Astrocyte of the spinal cord (primary cell): ENCODE results near the gene UBTF.

ENCODE experiments used
- DNase-seq: peaks from one replicate; pipeline ENCODE4 v3.0.0; 2011; ENCODE audit warnings: low read depth, low spot score
- H3K4me3 ChIP-seq: 2 replicates; pipeline ENCODE4 v1.5.1; 2011; ENCODE audit warnings: low read depth, mild to moderate bottlenecking, low read length, moderate library complexity
- in situ Hi-C: cut with HindIII; loops from 2 replicates; pipeline ENCODE4 v1.10.0; 2017; ENCODE audit warnings: low sequenced_read_pairs
- TF ChIP-seq, protein P1 (sequence below): IDR thresholded peaks from 2 replicates; pipeline ENCODE4 v1.5.1; 2012; ENCODE audit warnings: low read depth, mild to moderate bottlenecking, low read length, inconsistent platforms

Gene UBTF

DNA sequence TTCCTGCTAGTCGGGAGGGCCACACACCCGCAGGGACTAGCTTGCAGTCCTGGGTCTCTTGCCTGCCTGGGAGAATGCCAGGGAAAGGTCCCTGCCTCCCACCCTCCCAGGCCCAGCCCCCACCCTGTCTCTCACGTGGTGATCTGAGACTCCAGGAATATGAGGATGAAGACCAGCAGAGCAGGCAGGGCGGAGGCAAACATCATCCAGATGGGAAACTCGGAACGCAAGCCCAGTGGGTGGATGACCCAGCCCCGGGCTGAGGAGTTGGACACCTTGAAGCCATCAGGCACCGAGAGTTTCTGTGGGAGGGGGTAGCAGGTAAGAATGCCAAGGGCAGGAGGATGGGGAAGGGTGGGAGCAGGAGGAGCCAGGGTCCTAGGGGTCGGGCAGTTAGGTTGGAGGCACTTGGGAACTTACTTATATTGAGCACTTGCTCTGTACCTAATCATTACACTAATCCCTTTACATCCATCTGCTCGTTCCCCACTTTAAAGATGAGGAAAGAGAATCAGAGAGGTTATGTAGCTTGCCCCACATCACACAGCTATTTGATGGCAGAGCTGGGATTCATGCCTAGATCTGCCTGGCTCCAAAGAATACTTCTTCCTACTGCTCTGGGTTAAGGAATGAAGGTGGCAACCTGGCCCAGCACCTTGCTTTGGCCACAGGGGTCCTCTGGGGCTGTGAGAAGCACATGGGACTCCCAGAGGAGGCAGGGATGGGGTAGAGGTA is 35.1 kb upstream of the UBTF start:
- no peak for DNase-seq
- no peak overlapping the region for H3K4me3 ChIP-seq
- TF ChIP-seq, protein P1, sequence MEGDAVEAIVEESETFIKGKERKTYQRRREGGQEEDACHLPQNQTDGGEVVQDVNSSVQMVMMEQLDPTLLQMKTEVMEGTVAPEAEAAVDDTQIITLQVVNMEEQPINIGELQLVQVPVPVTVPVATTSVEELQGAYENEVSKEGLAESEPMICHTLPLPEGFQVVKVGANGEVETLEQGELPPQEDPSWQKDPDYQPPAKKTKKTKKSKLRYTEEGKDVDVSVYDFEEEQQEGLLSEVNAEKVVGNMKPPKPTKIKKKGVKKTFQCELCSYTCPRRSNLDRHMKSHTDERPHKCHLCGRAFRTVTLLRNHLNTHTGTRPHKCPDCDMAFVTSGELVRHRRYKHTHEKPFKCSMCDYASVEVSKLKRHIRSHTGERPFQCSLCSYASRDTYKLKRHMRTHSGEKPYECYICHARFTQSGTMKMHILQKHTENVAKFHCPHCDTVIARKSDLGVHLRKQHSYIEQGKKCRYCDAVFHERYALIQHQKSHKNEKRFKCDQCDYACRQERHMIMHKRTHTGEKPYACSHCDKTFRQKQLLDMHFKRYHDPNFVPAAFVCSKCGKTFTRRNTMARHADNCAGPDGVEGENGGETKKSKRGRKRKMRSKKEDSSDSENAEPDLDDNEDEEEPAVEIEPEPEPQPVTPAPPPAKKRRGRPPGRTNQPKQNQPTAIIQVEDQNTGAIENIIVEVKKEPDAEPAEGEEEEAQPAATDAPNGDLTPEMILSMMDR, result no peak
- in situ Hi-C loops, result no loop called here

DNA sequence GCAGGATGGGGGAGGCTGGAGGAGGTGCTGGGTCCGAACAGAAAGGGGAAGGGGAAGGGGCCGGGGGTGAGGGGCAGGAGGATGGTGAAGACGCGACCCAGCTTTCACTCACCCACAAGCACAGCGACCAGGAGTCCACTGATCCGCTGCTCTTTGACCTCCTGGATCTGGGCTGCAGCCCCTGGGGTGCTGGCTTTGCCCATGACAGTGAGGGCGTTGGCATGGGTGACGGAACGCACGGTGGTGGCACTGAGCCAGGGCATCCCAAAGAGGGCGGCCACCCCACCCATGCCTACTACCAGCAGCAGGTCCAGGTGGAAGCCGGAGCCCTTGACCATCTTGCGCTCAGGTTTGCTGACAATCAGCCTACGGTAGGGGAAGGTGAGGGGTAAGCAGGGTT is 33.5 kb upstream of the UBTF start:
- in situ Hi-C loops, result no loop called here
- DNase-seq, result no peak
- no peak overlapping the region for H3K4me3 ChIP-seq
- TF ChIP-seq, protein P1, result no peak

DNA sequence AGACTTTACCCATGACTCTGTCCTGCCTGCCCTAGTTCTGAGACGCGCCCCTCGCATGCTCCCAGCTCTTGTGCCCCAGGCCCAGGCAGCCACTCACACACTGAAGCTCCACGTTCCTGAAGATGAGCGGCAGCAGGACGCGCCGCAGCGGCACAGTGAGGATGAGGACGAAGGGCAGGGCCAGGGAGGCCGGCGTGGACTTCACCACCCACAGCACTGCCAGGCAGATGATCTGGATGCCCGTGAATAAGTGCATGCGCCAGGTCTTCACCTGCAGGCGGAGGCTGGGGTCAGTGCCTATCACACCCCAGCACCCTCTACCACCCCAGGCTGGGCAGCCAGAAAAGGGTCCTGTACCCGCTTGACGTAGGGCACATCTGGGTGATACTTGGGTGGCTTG is 31.6 kb upstream of the UBTF start:
- in situ Hi-C loops, result no loop called here
- TF ChIP-seq, protein P1, result no peak
- no peak for DNase-seq
- no peak overlapping the region for H3K4me3 ChIP-seq

DNA sequence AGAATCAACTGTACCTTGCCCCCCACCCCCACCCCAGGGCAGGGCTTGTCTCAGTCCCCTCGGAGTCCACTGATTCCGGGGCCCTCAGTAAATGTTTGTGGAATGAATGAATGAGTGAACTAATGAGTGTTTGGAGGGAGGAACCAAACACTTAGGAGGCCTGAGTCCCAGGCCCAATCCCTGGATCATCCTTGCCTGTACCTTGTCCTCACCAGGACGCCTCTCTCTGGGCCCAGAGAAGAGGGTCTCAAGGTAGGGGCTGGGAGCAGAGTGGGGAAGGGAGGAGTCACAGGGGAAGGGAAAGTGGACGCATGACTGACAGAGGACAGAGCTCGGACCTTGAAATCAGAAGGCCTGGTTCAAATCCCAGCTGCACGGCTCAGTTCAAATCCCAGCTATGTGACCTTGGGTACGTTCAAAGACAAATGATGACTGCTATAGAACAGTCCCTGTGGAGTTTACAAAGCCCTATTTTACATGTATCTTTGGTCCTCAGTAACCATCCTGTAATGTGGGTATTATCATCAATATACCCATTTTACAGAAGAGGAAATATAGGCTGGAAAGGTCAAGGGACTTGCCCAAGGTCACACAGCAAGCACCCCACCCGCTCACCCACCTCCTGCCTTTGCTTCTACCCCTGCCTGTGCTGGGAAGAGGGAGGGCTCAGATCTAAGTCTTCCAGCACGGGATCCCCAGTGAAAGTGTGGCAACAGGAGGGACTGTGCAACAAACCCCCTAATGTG is 30.2 kb upstream of the UBTF start:
- in situ Hi-C loops, result no loop called here
- TF ChIP-seq, protein P1, result no peak

DNA sequence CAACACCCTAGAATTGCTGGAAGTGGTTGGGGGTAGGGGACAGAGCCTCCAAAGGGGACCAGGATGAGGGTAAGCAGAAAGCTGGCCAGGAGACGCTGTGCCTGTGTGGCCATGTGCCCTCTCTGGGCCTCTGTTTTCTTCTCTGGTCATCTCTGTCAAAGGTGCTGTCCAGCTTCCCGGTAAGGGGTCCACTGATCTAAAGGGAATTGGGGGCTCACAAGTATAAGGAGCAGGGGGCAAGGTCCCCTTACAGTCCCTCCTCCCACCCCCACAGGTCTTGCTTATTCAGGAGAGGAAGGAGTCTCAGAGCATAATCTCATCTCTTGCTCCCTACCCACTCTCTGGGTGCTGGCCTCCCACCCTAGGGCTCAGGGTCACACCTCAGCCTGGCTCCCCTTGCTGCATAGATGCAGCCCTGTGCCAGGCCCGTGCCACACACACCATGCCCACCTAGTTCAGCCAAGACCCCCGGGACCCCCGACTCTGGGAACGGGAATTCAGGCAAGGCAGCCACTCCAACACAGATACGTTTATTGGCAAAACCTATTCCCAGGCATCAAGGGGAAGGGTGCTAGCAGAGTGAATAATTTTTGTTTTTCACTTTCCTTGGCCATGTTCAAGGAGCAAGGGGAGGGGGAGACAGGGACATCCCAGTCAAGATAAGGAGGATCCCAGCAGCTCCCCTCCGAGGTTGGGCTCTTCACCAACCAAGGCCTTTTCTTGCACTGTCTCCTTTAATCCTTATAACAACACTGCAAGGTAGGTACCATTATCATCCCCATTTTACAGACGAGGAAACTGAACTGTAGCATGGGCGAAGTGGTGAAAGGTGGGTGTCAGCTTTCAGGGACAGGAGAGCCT is 28.6 kb upstream of the UBTF start:
- in situ Hi-C loops, result no loop called here
- no peak overlapping the region for H3K4me3 ChIP-seq
- DNase-seq, result no peak
- TF ChIP-seq, protein P1, result no peak

More for the DNA sequence above, 30.2 kb upstream of the UBTF start:
- DNase-seq, result no peak
- H3K4me3 ChIP-seq, result no peak overlapping the region

DNA sequence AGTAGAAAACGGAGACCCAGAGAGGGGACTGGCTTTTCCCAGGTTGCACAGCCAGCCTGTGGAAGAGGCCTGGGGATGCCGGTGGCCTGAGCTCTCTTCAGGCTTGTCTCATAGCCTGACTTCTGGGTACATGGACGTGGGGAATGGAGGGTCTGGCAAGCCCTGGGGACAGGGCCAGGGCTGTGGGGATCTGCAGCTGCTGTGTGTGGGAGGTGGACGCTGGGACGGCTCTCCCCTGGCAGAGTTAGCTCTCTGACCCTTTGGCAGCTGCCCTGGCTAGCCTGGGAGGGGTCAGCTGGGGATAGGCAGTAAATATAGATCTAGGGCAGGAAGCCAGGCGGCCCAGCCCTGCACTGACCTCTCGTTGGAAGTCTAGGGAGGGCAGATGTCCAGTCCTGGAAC is 28.0 kb upstream of the UBTF start:
- TF ChIP-seq, protein P1, result no peak
- in situ Hi-C loops, result no loop called here
- H3K4me3 ChIP-seq, result no peak overlapping the region
- no peak for DNase-seq
